Measurements from ENCODE around the gene TUBA4A.

DNA sequence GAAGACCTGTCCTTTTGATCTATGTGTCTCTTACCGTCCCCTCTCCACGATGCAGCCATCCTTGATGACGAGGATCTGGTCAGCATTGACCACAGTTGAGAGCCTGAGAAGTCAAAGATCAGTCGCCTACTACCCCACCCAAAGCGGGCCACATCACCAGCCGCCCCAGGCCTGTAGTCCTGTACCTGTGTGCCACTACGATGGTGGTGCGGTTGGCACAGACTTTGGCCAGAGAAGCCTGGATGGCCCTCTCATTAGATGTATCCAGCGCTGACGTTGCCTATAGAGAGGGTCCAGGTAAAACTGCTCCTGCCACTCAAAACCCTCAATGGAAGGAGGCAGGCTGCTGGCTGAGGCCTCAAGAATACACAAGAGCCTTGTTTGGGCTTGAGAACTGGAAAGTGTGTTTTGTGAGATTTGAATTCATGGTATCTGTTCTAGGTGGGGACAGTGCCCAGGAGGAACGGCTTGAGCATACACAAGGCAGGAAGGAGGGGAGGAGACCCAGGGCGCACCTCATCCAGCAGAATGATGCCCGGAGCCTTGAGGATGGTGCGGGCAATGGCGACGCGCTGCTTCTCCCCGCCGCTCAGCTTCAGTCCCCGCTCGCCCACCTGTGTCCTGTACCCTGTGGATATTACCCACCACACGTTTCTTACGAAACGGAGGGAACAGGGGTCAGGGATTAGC, 43.4 kb downstream of the TUBA4A start:
- TF ChIP-seq GATA3 (IDR thresholded peaks at IDR 0.05; ENCODE audit: low read depth, low read length) (no peak), GATA2 (IDR thresholded peaks at IDR 0.05; ENCODE audit: low read depth, low read length) (no peak)
